Smooth muscle cell of the pulmonary artery (primary cell): Measurements from ENCODE around the gene GAGE2A. TPM values are rescaled to one million over a fixed set of nuclear protein-coding genes. Genes with fewer than 3 reads are reported as not detected.

Experiments
- total RNA-seq: library from RNA; depleted of rRNA; stranded (reverse); fragments of >200 nt; gene quantifications from 2 replicates; pipeline ENCODE4 v1.2.3, GENCODE V29; 2014

GAGE2A gene, protein sequence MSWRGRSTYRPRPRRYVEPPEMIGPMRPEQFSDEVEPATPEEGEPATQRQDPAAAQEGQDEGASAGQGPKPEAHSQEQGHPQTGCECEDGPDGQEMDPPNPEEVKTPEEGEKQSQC
- total RNA-seq: not detected in 2 replicates

DNA sequence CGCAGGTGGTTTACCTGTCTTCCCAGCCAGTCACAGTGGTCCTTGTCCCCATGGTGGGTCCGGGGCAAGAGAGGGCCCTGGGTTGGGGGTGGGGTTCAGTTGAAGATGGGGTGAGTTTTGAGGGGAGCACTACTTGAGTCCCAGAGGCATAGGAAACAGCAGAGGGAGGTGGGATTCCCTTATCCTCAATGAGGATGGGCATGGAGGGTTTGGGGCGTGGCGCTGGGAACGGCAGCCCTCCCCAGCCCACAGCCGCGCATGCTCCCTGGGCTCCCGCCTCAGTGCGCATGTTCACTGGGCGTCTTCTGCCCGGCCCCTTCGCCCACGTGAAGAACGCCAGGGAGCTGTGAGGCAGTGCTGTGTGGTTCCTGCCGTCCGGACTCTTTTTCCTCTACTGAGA lies at the start of gene GAGE2A:
TSS of gene GAGE2A (plus strand) at position 301 of the 400 bp plus-strand sequence. CDS start 1,155 bp downstream, outside the sequence.

DNA sequence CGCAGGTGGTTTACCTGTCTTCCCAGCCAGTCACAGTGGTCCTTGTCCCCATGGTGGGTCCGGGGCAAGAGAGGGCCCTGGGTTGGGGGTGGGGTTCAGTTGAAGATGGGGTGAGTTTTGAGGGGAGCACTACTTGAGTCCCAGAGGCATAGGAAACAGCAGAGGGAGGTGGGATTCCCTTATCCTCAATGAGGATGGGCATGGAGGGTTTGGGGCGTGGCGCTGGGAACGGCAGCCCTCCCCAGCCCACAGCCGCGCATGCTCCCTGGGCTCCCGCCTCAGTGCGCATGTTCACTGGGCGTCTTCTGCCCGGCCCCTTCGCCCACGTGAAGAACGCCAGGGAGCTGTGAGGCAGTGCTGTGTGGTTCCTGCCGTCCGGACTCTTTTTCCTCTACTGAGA lies 47.9 kb upstream of the GAGE2A start, which contains the start of gene GAGE12D:
TSS of gene GAGE12D (plus strand) at position 301 of the 400 bp plus-strand sequence. CDS start 1,155 bp downstream, outside the sequence.

DNA sequence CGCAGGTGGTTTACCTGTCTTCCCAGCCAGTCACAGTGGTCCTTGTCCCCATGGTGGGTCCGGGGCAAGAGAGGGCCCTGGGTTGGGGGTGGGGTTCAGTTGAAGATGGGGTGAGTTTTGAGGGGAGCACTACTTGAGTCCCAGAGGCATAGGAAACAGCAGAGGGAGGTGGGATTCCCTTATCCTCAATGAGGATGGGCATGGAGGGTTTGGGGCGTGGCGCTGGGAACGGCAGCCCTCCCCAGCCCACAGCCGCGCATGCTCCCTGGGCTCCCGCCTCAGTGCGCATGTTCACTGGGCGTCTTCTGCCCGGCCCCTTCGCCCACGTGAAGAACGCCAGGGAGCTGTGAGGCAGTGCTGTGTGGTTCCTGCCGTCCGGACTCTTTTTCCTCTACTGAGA lies 38.3 kb upstream of the GAGE2A start, which contains the start of gene GAGE12E:
TSS of gene GAGE12E (plus strand) at position 301 of the 400 bp plus-strand sequence. CDS start 1,155 bp downstream, outside the sequence.

DNA sequence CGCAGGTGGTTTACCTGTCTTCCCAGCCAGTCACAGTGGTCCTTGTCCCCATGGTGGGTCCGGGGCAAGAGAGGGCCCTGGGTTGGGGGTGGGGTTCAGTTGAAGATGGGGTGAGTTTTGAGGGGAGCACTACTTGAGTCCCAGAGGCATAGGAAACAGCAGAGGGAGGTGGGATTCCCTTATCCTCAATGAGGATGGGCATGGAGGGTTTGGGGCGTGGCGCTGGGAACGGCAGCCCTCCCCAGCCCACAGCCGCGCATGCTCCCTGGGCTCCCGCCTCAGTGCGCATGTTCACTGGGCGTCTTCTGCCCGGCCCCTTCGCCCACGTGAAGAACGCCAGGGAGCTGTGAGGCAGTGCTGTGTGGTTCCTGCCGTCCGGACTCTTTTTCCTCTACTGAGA lies 28.8 kb upstream of the GAGE2A start, which contains the start of gene GAGE12F:
TSS of gene GAGE12F (plus strand) at position 301 of the 400 bp plus-strand sequence. CDS start 1,155 bp downstream, outside the sequence.

DNA sequence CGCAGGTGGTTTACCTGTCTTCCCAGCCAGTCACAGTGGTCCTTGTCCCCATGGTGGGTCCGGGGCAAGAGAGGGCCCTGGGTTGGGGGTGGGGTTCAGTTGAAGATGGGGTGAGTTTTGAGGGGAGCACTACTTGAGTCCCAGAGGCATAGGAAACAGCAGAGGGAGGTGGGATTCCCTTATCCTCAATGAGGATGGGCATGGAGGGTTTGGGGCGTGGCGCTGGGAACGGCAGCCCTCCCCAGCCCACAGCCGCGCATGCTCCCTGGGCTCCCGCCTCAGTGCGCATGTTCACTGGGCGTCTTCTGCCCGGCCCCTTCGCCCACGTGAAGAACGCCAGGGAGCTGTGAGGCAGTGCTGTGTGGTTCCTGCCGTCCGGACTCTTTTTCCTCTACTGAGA lies 19.2 kb upstream of the GAGE2A start, which contains the start of gene GAGE12G:
TSS of gene GAGE12G (plus strand) at position 301 of the 400 bp plus-strand sequence. CDS start 1,155 bp downstream, outside the sequence.

DNA sequence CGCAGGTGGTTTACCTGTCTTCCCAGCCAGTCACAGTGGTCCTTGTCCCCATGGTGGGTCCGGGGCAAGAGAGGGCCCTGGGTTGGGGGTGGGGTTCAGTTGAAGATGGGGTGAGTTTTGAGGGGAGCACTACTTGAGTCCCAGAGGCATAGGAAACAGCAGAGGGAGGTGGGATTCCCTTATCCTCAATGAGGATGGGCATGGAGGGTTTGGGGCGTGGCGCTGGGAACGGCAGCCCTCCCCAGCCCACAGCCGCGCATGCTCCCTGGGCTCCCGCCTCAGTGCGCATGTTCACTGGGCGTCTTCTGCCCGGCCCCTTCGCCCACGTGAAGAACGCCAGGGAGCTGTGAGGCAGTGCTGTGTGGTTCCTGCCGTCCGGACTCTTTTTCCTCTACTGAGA lies 9.6 kb upstream of the GAGE2A start, which contains the start of gene GAGE12H:
TSS of gene GAGE12H (plus strand) at position 301 of the 400 bp plus-strand sequence. CDS start 1,155 bp downstream, outside the sequence.

DNA sequence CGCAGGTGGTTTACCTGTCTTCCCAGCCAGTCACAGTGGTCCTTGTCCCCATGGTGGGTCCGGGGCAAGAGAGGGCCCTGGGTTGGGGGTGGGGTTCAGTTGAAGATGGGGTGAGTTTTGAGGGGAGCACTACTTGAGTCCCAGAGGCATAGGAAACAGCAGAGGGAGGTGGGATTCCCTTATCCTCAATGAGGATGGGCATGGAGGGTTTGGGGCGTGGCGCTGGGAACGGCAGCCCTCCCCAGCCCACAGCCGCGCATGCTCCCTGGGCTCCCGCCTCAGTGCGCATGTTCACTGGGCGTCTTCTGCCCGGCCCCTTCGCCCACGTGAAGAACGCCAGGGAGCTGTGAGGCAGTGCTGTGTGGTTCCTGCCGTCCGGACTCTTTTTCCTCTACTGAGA lies 9.4 kb downstream of the GAGE2A start, which contains the start of gene GAGE1:
TSS of gene GAGE1 (plus strand) at position 301 of the 400 bp plus-strand sequence. CDS start 1,155 bp downstream, outside the sequence.

Other genes starting within 250 kb of the GAGE2A start
- not detected in 2 replicates for gene GAGE12C, start 57.3 kb upstream of the GAGE2A start, total RNA-seq
- not detected in 2 replicates for gene GAGE12D, start 47.8 kb upstream of the GAGE2A start, total RNA-seq
- not detected in 2 replicates for gene GAGE12E, start 38.2 kb upstream of the GAGE2A start, total RNA-seq
- not detected in 2 replicates for gene GAGE12F, start 28.7 kb upstream of the GAGE2A start, total RNA-seq
- gene GAGE12G, start 19.1 kb upstream of the GAGE2A start, total RNA-seq: not detected in 2 replicates
- not detected in 2 replicates for gene GAGE12H, start 9.5 kb upstream of the GAGE2A start, total RNA-seq
- not detected in 2 replicates for gene GAGE1, start 9.5 kb downstream of the GAGE2A start, total RNA-seq
- not detected in 2 replicates for gene PAGE1, start 106.5 kb downstream of the GAGE2A start, total RNA-seq
- not detected in 2 replicates for gene PAGE4, start 239.8 kb downstream of the GAGE2A start, total RNA-seq